Subcutaneous abdominal adipose tissue (tissue), 5 donors: Measurements from ENCODE around the gene VANGL2.
A peak's percentile ranks its signal among the peaks of the same experiment; 100 is the strongest.

Experiments
- H3K27ac ChIP-seq: one replicate; pipeline ENCODE4 v1.7.0; 2013; ENCODE audit warnings: low read depth, mild to moderate bottlenecking, inconsistent platforms, low read length, moderate library complexity
- H3K27me3 ChIP-seq, 5 donors: one replicate each; pipeline ENCODE4 v1.7.0; 2013; ENCODE audit warnings: low read length in 5 of 5, inconsistent platforms in 1 of 5; ENCODE audit not compliant: control insufficient read depth in 5 of 5, insufficient read depth in 4 of 5
- H3K36me3 ChIP-seq, 5 donors: one replicate each; pipeline ENCODE4 v1.7.0; 2013; ENCODE audit warnings: low read length in 5 of 5; ENCODE audit not compliant: control insufficient read depth in 5 of 5, insufficient read depth in 5 of 5
- H3K4me1 ChIP-seq, 5 donors: one replicate each; pipeline ENCODE4 v1.7.0; 2013; ENCODE audit warnings: low read length in 5 of 5, mild to moderate bottlenecking in 3 of 5, moderate library complexity in 1 of 5; ENCODE audit not compliant: control insufficient read depth in 5 of 5, insufficient read depth in 5 of 5
- H3K4me3 ChIP-seq, 5 donors: one replicate each; pipeline ENCODE4 v1.7.0; 2013; ENCODE audit warnings: low read length in 5 of 5, low read depth in 1 of 5
- H3K9ac ChIP-seq, 5 donors: one replicate each; pipeline ENCODE4 v1.7.0; 2013; ENCODE audit warnings: low read length in 5 of 5, mild to moderate bottlenecking in 4 of 5, moderate library complexity in 3 of 5
- H3K9me3 ChIP-seq, 5 donors: one replicate each; pipeline ENCODE4 v1.7.0; 2013; ENCODE audit warnings: low read length in 5 of 5; ENCODE audit not compliant: control insufficient read depth in 5 of 5
- donor health status: healthy.
- donor health status: healthy.
- donor health status: healthy.
- donor health status: healthy.
- donor health status: healthy.

The VANGL2 gene

DNA sequence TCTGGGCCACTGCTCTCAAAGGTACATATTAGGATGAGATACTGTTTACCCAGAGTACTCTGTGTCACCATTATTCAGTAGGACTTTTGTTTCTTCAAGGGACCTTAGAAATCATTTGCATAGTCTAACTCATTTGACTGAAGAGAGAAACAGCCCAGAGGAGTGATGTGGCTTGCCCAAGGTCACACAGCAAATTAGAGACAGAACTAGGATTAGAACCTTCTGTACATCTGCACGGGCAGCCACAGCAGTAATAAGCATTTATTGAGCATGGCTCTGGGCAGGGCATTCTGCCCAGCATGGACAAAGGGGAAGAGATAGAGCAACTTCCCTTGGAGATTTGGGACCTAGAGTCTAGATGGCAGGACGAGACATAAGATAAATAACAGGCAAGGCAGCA, 39.2 kb upstream of the VANGL2 start:
- peaks cover 0 to 40% (median 32%) of the 10 kb centered on the region in 5 donors for H3K36me3 ChIP-seq
- peaks cover 1 to 44% (median 40%) of the 10 kb centered on the region in 5 donors for H3K4me1 ChIP-seq
- no peaks in the 10 kb centered on the region for H3K27me3 ChIP-seq
- H3K9ac ChIP-seq: peak overlapping the region in 1 of 5 donors; percentile 23
- peak overlapping the region; percentile 22 for H3K27ac ChIP-seq
- peak overlapping the region in 1 of 5 donors; percentile 12 for H3K4me3 ChIP-seq
- no peaks in the 10 kb centered on the region for H3K9me3 ChIP-seq

DNA sequence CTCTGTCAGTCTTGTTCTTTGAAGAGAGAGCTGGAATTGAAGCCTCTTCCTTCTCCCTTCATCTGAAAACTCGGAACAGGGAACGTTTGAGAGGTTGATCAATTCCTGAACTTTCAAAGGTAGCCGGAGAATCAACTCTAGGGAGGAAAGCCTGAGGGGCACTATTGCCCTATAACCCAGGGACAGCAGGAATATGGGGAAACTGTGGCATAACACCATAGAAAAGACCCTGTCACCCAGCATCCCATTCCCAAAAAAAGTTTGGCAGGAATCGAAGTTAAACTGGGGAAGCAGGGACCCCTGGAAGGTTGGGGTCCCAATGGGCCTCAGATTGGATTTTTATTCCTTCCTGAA, 38.6 kb upstream of the VANGL2 start:
- peak overlapping the region; percentile 22 for H3K27ac ChIP-seq
- peaks cover under 1 to 38% (median 34%) of the 10 kb centered on the region in 5 donors for H3K4me1 ChIP-seq
- H3K27me3 ChIP-seq: no peaks in the 10 kb centered on the region
- H3K9ac ChIP-seq: peak overlapping the region in 1 of 5 donors; percentile 23
- H3K4me3 ChIP-seq: no peak overlapping the region
- H3K9me3 ChIP-seq: no peaks in the 10 kb centered on the region
- peaks cover 0 to 35% (median 26%) of the 10 kb centered on the region in 5 donors for H3K36me3 ChIP-seq

- H3K27ac ChIP-seq: peak overlapping the region; percentile 54
- peaks cover 0 to 33% (median 30%) of the 10 kb centered on the region in 5 donors for H3K4me1 ChIP-seq
- H3K9ac ChIP-seq: peak overlapping the region in 2 of 5 donors; percentile 13 to 23
- H3K9me3 ChIP-seq: no peaks in the 10 kb centered on the region
- peaks cover 0 to 4% (median under 1%) of the 10 kb centered on the region in 5 donors for H3K27me3 ChIP-seq
- no peak overlapping the region for H3K4me3 ChIP-seq
- H3K36me3 ChIP-seq: peaks cover 0 to 29% (median 21%) of the 10 kb centered on the region in 5 donors
Observed at GRCh38 chr1:160362168-160362957, 38.0 kb upstream of the VANGL2 start.

- Histone ChIP-seq H3K27me3 (peaks cover 0 to 4% (median 3%) of the 10 kb centered on the region in 5 donors), H3K27ac (peak overlapping the region; percentile 54), H3K9ac (peak overlapping the region in 2 of 5 donors; percentile 13 to 17), H3K4me1 (peaks cover 0 to 27% (median 27%) of the 10 kb centered on the region in 5 donors), H3K4me3 (no peak overlapping the region), H3K9me3 (no peaks in the 10 kb centered on the region), H3K36me3 (peaks cover 0 to 23% (median 19%) of the 10 kb centered on the region in 5 donors)
Observed at GRCh38 chr1:160363010-160363409, 37.4 kb upstream of the VANGL2 start.

DNA sequence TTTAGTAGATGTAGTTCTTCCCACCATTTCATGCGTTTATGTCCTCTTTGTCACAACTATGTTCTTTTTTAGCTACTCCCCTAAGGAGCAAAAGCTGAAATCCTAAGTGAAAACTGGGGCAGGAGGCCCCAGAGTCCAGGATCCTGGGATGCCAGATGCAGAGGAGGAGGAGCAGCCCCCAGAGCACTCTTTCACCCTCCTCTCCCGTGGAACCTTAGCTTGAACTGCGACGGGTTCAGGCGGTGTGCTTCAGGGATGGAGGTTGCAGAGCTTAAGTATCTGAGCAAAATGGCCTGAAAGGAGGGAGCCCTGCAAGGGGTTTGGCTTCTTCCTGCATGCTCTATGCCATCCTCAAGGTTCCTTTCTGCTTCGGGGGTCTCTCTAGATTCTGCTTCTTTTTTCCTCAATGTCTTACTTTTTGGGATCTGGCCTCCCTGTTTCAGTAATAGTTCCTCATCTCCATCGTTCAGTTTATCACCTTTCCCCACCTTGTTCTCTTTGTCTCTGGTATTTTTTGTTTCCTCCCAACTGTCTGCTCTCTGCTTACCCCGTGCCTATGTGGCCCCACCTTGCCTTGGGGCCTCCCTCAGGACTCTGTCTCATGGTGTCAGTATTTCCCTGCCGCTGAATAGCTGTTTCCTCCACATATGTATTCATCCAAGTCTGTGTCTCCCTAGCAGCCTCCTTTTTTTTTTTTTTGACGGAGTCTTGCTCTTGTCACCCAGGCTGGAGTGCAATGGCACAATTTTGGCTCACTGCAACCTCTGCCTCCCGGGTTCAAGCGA, 36.2 kb upstream of the VANGL2 start:
- H3K27me3 ChIP-seq: peaks cover 0 to 4% (median 3%) of the 10 kb centered on the region in 5 donors
- H3K9ac ChIP-seq: no peak overlapping the region
- peaks cover 0 to 25% (median 22%) of the 10 kb centered on the region in 5 donors for H3K4me1 ChIP-seq
- no peaks in the 10 kb centered on the region for H3K9me3 ChIP-seq
- peaks cover 0 to 17% (median 13%) of the 10 kb centered on the region in 5 donors for H3K36me3 ChIP-seq
- H3K4me3 ChIP-seq: no peak overlapping the region
- no peak overlapping the region for H3K27ac ChIP-seq

DNA sequence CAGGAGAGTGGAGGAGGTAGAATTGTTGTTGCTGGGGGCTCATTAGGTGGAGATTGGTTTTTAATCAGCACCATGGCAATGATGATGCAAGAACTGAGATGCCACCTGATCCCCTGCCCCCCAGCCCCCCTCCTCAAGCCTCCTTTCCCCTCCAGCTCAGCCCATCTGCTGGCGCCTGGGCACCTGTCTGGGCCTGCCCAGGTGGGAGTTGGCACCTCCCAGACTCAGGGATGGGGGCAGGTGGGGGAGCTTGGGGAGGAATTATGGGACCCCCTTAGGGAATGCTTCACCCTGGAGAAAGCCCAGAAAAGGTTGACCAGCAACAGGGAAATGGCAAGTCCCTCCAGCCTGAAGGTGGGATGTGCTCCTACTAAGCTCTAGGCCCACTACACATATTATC, 35.0 kb upstream of the VANGL2 start:
- Histone ChIP-seq H3K4me1 (peaks cover 0 to 25% (median 22%) of the 10 kb centered on the region in 5 donors), H3K36me3 (peaks cover 0 to 6% (median 3%) of the 10 kb centered on the region in 5 donors), H3K27ac (no peak overlapping the region), H3K9ac (no peak overlapping the region), H3K9me3 (no peaks in the 10 kb centered on the region), H3K4me3 (no peak overlapping the region), H3K27me3 (peaks cover 0 to 4% (median 3%) of the 10 kb centered on the region in 5 donors)

DNA sequence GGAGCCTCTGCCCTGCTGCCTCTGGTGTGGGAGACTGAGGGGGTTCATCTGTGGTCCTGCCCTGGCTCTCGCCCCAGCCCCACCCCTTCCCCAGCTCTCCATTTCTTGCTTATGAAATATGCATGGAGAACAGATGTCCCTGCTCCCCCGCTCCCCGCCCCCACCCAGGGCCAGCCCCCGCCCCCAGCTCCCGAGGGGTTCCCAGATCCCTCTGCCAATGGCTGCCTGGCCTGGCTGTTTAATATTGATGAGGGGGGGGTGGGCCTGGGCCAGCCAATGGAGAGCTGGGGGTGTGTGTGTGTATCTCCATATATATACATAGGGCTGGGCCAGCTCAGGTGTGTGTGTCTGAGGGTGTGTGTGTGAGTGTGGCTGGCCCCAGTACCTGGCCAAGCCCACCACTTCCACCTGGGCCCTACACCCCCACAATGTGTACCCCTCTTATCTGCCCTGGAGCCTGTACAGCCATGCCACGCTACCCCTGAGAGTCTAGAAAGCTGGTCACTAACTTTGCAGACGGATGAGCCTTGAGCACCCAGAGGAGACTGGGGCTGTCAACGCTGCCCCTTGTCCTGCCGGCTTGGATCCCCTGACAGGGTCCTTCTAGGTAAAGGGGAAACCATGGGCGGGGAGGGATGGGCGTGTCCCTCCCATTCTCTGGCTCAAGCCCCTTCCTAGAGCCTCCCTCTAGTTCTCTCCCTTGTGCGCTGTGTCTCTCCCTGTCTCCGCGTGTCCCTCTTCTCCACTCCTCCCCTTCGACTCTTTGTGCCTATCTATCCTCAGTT, 33.4 kb upstream of the VANGL2 start, which contains the start of gene NHLH1:
NHLH1 (plus strand) TSS at position 341 of the 785 bp plus-strand sequence. CDS start 3,661 bp downstream, outside the sequence.
- Histone ChIP-seq H3K27ac (no peak within 1 kb of the TSS), H3K9me3 (no peaks in the 10 kb centered on the region), H3K4me3 (no peak within 1 kb of the TSS), H3K9ac (no peak within 1 kb of the TSS), H3K36me3 (no peaks in the 10 kb centered on the region), H3K4me1 (peaks cover 0 to 13% (median 11%) of the 10 kb centered on the region in 5 donors), H3K27me3 (peaks cover 0 to 4% (median 3%) of the 10 kb centered on the region in 5 donors)

GRCh38 chr1:160367516-160367900, 32.9 kb upstream of the VANGL2 start:
- no peaks in the 10 kb centered on the region for H3K9me3 ChIP-seq
- H3K27ac ChIP-seq: no peak overlapping the region
- H3K36me3 ChIP-seq: no peaks in the 10 kb centered on the region
- peaks cover 0 to 4% (median 3%) of the 10 kb centered on the region in 5 donors for H3K27me3 ChIP-seq
- H3K4me3 ChIP-seq: no peak overlapping the region
- H3K9ac ChIP-seq: no peak overlapping the region
- H3K4me1 ChIP-seq: peaks cover 0 to 7% (median 6%) of the 10 kb centered on the region in 5 donors
